GM12891 (cell line): ENCODE data around the gene DCC.

Source experiments
- PAX5 ChIP-seq: IDR thresholded peaks from 2 replicates; pipeline ENCODE4 v1.6.1; 2011; ENCODE audit warnings: low read length, moderate library complexity, mild to moderate bottlenecking; ENCODE audit not compliant: insufficient read depth, severe bottlenecking
- POLR2A ChIP-seq: IDR thresholded peaks from 2 replicates; pipeline ENCODE4 v1.6.1; 2011; ENCODE audit warnings: low read depth, low read length, control low read depth
- POLR2AphosphoS5 ChIP-seq: IDR thresholded peaks from 2 replicates; pipeline ENCODE4 v1.6.1; 2011; ENCODE audit warnings: low read depth, low read length, control low read depth
- SPI1 ChIP-seq: IDR thresholded peaks from 2 replicates; pipeline ENCODE4 v1.6.1; 2011; ENCODE audit warnings: low read depth, low read length, control low read depth
- TAF1 ChIP-seq: IDR thresholded peaks from 2 replicates; pipeline ENCODE4 v1.6.1; 2011; ENCODE audit warnings: low read depth, low read length, control low read depth

DNA sequence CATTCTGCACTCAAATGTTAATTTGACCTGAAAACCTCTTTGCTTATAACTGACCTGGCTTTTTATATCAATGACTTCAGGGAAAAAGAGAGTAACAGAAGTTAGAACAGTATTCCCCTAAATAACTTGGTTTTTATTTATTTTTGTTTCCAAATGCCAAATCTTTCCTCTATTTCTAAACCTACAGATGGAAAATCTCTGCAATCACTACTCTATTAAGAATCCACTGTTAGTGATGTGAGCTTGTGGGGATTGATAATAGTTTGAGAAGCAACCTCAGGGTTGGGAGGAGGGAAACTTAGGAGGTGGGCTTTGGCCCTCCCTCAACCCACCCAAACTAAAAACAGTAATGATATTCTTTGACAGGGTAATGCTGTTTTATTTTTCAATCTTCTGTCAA, 351.8 kb downstream of the DCC start:
- TF ChIP-seq POLR2A (no peak), TAF1 (no peak), POLR2AphosphoS5 (no peak), SPI1 (no peak), PAX5 (no peak)
